Activated naive CD8-positive, alpha-beta T cell treated with anti-CD3 and anti-CD28 coated beads for 36 hours (primary cell): Measurements from ENCODE around the gene DUOX2. TPM values are rescaled to one million over a fixed set of nuclear protein-coding genes. Genes with fewer than 3 reads are reported as not detected.
"Not testable (repeated sequence)": the region's sequence is repeated elsewhere in the genome, so short reads cannot be mapped to it uniquely, and the experiment has no call there.

Source experiments
- DNase-seq: peaks from one replicate; pipeline ENCODE4 v3.0.0; 2021
- H3K27ac Mint-ChIP-seq: one replicate; pipeline ENCODE4 v1.8.0; 2022; ENCODE audit warnings: mild to moderate bottlenecking, moderate library complexity, mixed read lengths
- H3K27me3 Mint-ChIP-seq: one replicate; pipeline ENCODE4 v1.8.0; 2022; ENCODE audit warnings: mild to moderate bottlenecking, mixed read lengths
- H3K36me3 Mint-ChIP-seq: one replicate; pipeline ENCODE4 v1.8.0; 2021; ENCODE audit warnings: mild to moderate bottlenecking, mixed read lengths
- H3K4me1 Mint-ChIP-seq: one replicate; pipeline ENCODE4 v1.8.0; 2021; ENCODE audit warnings: mixed read lengths
- H3K4me3 Mint-ChIP-seq: one replicate; pipeline ENCODE4 v1.8.0; 2022; ENCODE audit warnings: mild to moderate bottlenecking, moderate library complexity, mixed read lengths
- H3K9me3 Mint-ChIP-seq: one replicate; pipeline ENCODE4 v1.8.0; 2022; ENCODE audit warnings: mixed read lengths
- total RNA-seq, 2 experiments: library from RNA; stranded (reverse); gene quantifications; one replicate each; pipeline ENCODE4 v1.2.3, GENCODE V29; 2021

DUOX2 gene
- total RNA-seq, 2 experiments from 2014 or later, result not detected

DNA sequence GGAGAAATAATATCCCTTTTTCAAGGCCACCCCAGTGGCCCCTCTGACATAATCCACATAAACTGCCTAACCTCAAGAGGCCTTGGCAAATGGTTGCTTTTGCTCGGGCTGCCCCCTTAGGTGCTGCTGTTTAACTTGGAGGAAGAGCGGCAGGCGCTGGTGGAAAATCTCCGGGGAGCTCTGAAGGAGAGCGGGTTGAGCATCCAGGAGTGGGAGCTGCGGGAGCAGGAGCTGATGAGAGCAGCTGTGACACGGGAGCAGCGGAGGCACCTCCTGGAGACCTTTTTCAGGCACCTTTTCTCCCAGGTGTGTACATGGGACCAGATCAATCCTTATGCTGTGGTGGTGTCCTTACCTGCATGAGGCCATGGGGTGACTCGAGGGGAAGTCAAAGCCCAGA lies 30.8 kb upstream of the DUOX2 start:
- H3K27ac Mint-ChIP-seq, result no peak overlapping the region

DNA sequence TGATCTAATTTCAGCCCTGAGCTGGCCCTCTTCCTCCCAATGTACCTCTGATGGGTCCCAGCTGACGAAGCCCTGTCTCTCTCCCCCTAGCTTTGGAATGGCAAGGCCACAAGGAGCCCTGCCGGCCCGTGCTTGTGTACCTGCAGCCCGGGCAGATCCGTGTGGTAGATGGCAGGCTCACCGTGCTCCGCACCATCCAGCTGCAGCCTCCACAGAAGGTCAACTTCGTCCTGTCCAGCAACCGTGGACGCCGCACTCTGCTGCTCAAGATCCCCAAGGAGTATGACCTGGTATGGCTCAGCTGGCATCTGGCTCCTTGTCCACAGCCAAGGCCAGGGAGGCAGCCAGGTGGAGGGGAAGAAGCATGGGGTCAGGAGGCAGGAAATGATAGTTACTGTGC lies 30.0 kb upstream of the DUOX2 start:
- Mint-ChIP-seq H3K27me3 (no peaks in the 10 kb centered on the region), H3K36me3 (no peaks in the 10 kb centered on the region), H3K4me1 (no peaks in the 10 kb centered on the region), H3K27ac (no peak overlapping the region), H3K9me3 (no peaks in the 10 kb centered on the region), H3K4me3 (no peak overlapping the region)
- no peak for DNase-seq

More for the DNA sequence above, 30.8 kb upstream of the DUOX2 start:
- no peaks in the 10 kb centered on the region for H3K27me3 Mint-ChIP-seq
- no peaks in the 10 kb centered on the region for H3K4me1 Mint-ChIP-seq
- H3K36me3 Mint-ChIP-seq, result no peaks in the 10 kb centered on the region
- H3K4me3 Mint-ChIP-seq, result no peak overlapping the region
- DNase-seq, result no peak
- H3K9me3 Mint-ChIP-seq, result no peaks in the 10 kb centered on the region

DNA sequence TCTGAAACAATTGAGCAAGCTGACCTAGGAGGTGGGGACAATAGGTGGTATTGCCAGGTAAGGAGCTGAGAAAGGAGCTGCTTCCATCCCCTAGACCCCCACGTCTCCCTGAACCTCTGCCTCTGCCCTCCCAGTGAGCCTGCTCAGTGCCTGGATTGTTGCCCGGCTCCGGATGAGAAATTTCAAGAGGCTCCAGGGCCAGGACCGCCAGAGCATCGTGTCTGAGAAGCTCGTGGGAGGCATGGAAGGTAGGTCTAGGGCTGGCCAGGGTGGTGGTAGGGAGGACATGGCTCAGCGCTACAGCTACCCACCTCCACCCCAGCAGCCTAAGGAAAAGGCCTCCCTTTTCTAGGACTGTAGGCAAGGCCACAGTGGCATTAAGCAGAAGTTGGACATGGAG lies 29.1 kb upstream of the DUOX2 start:
- Mint-ChIP-seq H3K27me3 (no peaks in the 10 kb centered on the region), H3K27ac (no peak overlapping the region), H3K4me1 (no peaks in the 10 kb centered on the region), H3K36me3 (no peaks in the 10 kb centered on the region), H3K4me3 (no peak overlapping the region), H3K9me3 (no peaks in the 10 kb centered on the region)
- no peak for DNase-seq

DNA sequence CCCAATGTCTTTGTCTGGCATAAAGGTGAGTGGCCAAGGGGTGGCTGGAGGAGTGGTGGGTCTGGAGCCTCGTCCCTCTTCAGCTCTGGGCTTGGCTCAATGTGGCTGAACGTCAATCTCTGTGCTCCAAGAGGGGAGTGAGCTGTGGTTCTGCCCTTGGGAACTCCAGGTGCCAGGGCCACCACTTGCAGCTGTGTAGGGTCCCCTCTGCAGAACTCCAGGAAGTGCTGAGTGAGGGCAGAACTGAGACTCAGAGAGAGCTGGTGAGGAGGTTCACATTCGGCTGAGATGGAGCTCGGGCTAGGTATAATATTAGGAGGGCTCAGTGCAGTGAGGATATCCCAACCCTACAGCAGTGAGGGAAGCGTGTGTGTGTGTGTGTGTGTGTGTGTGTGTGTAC lies 27.4 kb upstream of the DUOX2 start:
- Mint-ChIP-seq H3K4me3 (no peak overlapping the region), H3K27me3 (peaks cover 6% of the 10 kb centered on the region), H3K27ac (no peak overlapping the region), H3K9me3 (no peaks in the 10 kb centered on the region), H3K4me1 (peaks cover 2% of the 10 kb centered on the region), H3K36me3 (no peaks in the 10 kb centered on the region)
- DNase-seq, result no peak

DNA sequence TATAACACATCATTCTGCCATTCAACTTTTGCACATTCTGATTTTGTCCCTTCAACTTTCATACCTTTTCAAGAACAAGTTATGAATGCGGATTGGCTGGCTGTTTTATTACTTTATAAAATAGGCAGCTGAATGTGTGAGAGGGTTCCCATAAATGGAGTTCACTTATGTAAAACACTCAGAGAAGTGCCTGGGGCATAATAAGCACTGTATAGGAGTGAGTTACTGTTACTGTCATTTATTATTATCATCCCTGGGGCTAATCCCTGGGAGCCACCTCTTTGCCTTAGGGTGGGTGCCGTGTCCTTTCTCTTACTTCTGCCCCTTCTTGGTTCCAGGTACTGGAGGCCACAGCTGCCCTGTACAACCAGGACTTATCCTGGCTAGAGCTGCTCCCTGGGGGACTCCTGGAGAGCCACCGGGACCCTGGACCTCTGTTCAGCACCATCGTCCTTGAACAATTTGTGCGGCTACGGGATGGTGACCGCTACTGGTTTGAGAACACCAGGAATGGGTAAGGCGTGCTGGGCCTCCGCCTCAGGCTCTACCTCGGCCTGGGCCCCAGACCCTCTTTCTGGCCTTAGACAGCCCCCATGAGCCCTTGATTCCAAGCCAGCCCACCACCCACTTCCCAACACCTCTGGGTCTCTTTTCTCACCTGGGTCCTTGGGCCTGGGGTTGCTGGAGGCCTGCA lies 26.7 kb upstream of the DUOX2 start:
- no peak overlapping the region for H3K27ac Mint-ChIP-seq
- H3K4me3 Mint-ChIP-seq, result no peak overlapping the region
- no peak for DNase-seq
- H3K27me3 Mint-ChIP-seq, result peaks cover 11% of the 10 kb centered on the region
- no peaks in the 10 kb centered on the region for H3K36me3 Mint-ChIP-seq
- peaks cover 5% of the 10 kb centered on the region for H3K4me1 Mint-ChIP-seq
- no peaks in the 10 kb centered on the region for H3K9me3 Mint-ChIP-seq

DNA sequence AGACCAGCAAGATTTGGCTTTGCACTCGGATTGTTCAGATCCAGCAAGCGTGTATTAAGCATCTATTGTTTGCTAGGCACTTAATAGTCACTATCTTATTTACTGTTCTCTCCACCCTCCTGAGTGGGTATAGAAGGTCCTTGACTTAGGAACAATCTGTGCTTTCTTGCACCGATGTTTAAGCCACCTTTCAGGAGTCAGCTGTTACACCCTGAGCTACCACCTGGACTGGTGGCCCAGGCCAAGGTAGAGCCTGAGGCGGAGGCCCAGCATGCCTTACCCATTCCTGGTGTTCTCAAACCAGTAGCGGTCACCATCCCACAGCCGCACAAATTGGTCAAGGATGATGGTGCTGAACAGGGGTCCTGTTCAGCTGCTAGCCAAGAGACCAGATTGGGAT lies 25.8 kb upstream of the DUOX2 start:
- Mint-ChIP-seq H3K4me3 (no peak overlapping the region), H3K27me3 (peaks cover 14% of the 10 kb centered on the region), H3K27ac (no peak overlapping the region), H3K9me3 (no peaks in the 10 kb centered on the region), H3K36me3 (no peaks in the 10 kb centered on the region), H3K4me1 (peaks cover 7% of the 10 kb centered on the region)
- DNase-seq, result no peak

DNA sequence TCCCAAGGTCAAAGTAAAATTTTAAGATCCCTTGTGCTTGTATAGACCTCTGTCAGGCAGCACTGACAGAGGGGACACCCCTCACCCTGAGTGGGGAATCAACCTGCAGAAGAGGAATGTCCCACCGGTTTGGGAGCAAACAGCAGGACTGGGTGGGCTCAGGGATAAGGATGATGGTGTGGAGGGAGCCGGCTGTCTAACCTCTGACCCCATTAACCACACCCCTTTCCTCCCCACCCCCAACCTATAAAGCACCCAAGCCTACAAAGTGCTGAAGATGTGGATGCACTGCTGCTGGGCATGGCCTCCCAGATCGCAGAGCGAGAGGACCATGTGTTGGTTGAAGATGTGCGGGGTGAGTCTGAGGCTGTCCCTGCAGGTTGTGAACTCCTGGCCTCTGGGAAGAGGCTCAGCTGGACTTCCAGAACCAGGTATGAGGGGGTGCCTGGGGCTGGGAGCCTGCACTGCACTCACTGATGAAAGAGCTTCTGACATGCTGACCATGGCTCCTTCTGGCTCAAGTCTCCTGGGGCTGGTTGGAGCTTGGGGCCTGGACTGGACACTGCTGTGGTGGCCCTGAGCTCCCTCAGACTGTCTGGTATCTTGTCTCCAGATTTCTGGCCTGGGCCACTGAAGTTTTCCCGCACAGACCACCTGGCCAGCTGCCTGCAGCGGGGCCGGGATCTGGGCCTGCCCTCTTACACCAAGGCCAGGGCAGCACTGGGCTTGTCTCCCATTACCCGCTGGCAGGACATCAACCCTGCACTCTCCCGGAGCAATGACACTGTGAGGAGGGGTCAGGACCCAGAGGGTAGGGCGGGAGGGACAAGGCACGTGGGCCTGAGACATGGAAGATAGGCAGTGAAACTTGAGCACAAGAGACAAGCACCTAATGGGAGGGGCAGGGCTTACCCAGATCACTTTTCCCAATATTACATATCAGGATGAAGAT lies 25.1 kb upstream of the DUOX2 start:
- Mint-ChIP-seq H3K9me3 (no peaks in the 10 kb centered on the region), H3K36me3 (no peaks in the 10 kb centered on the region), H3K4me1 (peaks cover 9% of the 10 kb centered on the region), H3K27me3 (peaks cover 21% of the 10 kb centered on the region), H3K4me3 (no peak overlapping the region), H3K27ac (no peak overlapping the region)
- no peak for DNase-seq

DNA sequence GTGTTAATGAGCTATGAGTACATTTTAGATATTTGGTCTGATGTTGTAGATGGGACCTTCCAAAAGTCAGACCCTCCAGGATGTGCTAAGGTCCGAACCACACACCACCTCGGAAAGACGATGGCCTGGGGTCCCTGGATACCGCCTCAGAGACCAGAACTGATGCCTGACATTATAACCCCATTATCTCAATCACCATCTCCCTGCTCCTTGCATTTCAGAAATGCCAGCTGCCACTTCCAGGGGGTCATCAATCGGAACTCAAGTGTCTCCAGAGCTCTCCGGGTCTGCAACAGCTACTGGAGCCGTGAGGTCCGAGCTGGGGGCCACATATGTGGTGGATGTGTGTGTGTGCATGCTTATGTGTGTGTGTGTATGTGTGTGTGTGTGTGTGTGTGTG lies 23.7 kb upstream of the DUOX2 start:
- Mint-ChIP-seq H3K27me3 (peaks cover 35% of the 10 kb centered on the region), H3K27ac (no peak overlapping the region), H3K36me3 (no peaks in the 10 kb centered on the region), H3K9me3 (no peaks in the 10 kb centered on the region), H3K4me1 (peaks cover 9% of the 10 kb centered on the region), H3K4me3 (no peak overlapping the region)
- DNase-seq, result no peak

DNA sequence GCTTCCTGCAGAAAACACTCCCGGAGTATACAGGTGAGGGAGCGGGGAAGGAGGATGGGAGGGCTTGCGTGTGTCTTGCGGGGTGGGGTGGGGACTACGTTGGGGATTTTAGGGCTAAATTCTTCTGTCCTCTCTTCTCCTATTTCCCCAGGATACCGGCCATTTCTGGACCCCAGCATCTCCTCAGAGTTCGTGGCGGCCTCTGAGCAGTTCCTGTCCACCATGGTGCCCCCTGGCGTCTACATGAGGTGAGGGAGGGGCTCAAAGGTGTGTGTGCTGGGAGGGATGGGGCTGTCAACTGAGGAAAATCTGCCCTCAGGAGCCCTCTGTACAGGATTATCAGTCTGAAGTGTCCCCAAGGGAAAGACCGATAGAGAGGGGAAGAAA lies 22.4 kb upstream of the DUOX2 start:
- Mint-ChIP-seq H3K36me3 (no peaks in the 10 kb centered on the region), H3K27me3 (peaks cover 42% of the 10 kb centered on the region), H3K4me1 (peaks cover 9% of the 10 kb centered on the region), H3K9me3 (no peaks in the 10 kb centered on the region), H3K4me3 (peak overlapping the region; percentile 45), H3K27ac (no peak overlapping the region)
- no peak for DNase-seq

DNA sequence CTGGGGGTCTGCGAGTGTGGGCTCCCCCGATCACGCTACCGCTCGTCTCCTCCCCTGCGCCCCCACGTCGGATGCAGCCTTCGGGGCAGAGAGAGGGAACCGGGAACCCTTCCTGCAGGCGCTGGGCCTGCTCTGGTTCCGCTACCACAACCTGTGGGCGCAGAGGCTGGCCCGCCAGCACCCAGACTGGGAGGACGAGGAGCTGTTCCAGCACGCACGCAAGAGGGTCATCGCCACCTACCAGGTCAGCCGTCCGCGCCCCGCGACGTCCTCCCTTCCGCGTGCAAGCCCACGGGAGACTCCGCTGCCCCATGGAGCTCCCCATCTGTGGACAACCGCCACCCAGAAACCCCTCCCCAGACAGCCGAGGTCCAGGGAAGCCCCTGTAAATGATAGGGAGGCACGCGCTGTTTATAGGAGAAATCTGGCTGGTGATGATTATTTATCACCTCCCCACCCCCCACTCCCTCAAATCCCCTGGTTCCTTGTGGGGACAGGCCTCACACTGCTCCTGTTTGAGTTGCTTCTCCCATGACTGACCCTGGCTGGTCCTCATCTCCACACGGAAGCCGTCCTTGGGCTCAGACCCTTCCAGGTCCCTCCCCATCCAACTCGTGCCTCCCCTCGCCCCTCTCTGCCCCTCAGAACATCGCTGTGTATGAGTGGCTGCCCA lies 21.9 kb upstream of the DUOX2 start:
- not testable (repeated sequence) for H3K27ac Mint-ChIP-seq, DNase-seq, H3K36me3 Mint-ChIP-seq, H3K4me1 Mint-ChIP-seq, H3K9me3 Mint-ChIP-seq
- Mint-ChIP-seq H3K27me3 (peaks cover 46% of the 10 kb centered on the region), H3K4me3 (peak overlapping the region; percentile 47)

DNA sequence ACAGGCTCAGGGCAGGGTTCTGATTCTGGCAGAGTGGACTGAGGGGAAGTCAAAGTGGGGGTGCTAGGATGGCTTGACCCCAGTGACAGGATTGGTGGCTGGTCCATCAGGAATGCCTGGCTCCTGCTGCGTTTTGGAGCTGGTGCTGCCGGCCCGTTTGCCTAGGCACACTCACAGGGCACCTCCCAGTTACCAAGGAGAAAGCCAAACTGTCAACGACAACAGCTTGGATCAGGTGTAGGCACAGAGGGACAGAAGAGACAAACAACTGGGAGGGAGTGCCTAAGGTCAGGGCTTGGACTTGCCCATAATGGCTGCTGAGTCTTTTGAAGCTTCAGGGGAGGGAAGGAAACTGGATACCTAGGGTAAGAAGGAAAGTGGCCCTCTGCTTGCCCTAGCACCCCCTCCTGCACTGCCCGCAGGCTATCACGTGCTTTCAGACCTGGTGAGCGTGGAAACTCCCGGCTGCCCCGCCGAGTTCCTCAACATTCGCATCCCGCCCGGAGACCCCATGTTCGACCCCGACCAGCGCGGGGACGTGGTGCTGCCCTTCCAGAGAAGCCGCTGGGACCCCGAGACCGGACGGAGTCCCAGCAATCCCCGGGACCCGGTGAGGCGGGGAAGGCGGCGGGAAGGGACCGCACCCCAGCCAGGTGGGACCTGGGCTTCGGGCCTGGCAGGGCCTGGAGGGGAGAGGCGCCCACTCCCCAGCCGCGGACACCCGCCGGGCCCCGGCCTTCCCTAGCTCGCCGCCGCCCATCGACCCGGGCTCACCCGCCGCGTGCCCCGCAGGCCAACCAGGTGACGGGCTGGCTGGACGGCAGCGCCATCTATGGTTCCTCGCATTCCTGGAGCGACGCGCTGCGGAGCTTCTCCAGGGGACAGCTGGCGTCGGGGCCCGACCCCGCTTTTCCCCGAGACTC lies 21.0 kb upstream of the DUOX2 start:
- Mint-ChIP-seq H3K9me3 (no peaks in the 10 kb centered on the region), H3K4me3 (no peak overlapping the region), H3K27me3 (peaks cover 54% of the 10 kb centered on the region), H3K36me3 (no peaks in the 10 kb centered on the region), H3K27ac (no peak overlapping the region), H3K4me1 (peaks cover 9% of the 10 kb centered on the region)
- DNase-seq, result no peak

DNA sequence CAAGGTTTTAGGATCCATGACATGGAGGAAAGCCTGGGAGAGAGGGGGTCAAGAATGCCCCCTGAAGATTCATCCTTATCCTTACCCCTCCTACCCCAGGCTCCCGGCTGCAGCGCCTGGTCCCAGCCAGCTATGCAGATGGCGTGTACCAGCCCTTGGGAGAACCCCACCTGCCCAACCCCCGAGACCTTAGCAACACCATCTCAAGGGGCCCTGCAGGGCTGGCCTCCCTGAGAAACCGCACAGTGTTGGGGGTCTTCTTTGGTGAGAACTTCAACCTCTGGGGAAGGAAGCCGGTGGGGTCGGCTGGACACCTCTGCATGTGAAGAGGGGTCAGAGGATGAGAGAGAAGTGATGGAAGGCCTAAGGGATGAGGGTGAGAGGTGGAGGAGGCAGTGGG lies 20.1 kb upstream of the DUOX2 start:
- H3K9me3 Mint-ChIP-seq, result no peaks in the 10 kb centered on the region
- H3K27ac Mint-ChIP-seq, result no peak overlapping the region
- no peaks in the 10 kb centered on the region for H3K36me3 Mint-ChIP-seq
- DNase-seq, result no peak
- H3K4me1 Mint-ChIP-seq, result peaks cover 9% of the 10 kb centered on the region
- peaks cover 61% of the 10 kb centered on the region for H3K27me3 Mint-ChIP-seq
- H3K4me3 Mint-ChIP-seq, result no peak overlapping the region

DNA sequence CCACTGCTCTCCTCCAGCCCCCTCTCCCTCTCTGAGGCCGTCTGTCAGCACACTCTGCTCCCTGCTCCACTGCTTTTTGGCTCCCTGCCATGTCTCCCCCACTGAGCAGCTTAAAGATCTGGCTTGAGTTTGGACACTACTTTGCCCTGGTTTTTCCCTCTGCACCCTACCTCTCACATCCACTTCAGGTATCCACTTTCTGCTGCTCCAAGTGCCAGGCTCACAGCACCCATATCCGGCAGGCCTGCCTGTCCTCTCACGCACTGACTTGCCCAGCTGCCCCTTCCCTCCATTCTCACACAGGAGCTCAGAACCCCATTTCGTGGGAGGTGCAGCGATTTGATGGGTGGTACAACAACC lies 19.6 kb upstream of the DUOX2 start:
- Mint-ChIP-seq H3K4me3 (no peak overlapping the region), H3K36me3 (no peaks in the 10 kb centered on the region), H3K27ac (no peak overlapping the region), H3K4me1 (peaks cover 9% of the 10 kb centered on the region), H3K9me3 (no peaks in the 10 kb centered on the region), H3K27me3 (peaks cover 66% of the 10 kb centered on the region)
- DNase-seq, result no peak

DNA sequence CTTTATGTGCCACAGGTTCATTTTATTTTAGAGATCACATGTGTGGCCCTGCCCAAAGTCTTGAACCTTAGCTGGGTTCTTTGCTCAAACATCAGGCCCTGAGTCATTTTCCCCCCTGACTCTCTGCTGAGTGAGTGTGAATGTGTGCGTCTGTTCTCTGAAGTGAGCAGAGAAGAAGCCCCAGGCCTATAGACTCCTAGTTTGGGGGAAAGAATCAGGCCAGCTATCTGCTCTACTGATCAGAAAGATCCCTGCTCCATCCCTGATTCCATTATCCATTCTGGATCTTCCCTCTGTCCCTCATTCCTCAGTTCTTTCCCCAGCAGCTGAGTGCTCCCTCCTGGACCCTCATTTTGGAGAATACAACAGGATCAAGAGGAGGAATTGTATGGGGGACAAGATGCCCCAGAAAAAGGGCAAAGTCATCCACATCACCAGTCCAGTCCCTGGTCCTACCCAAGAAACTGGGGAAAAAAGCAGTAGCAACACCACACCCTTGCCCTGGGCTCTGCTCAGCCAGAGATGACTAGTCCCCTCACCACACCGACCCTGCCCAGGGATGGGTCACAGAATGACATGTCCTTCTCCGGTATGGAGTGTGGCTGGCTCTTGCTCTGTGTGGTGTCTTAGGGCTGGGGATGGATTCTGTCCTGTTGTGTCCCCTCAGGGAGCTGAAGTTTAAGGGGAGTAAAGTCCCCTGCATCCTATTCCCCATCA lies 19.0 kb upstream of the DUOX2 start:
- Mint-ChIP-seq H3K27me3 (peaks cover 72% of the 10 kb centered on the region), H3K27ac (no peak overlapping the region)

More for the DNA sequence above, 19.0 kb upstream of the DUOX2 start:
- DNase-seq, result no peak
- no peak overlapping the region for H3K4me3 Mint-ChIP-seq
- H3K36me3 Mint-ChIP-seq, result no peaks in the 10 kb centered on the region
- H3K9me3 Mint-ChIP-seq, result no peaks in the 10 kb centered on the region
- peaks cover 9% of the 10 kb centered on the region for H3K4me1 Mint-ChIP-seq
